Cardiac septum (tissue), 1 donor: ENCODE results near the gene LINGO1. TPM values are rescaled to one million over a fixed set of nuclear protein-coding genes. Genes with fewer than 3 reads are reported as not detected.

Experiments used
- DNase-seq: peaks from one replicate; pipeline ENCODE4 v3.0.0-alpha.2; 2020; ENCODE audit warnings: low spot score
- intact Hi-C: fragments of 100-400 bp; cut with DNase I; formaldehyde crosslinking; loops from one replicate; pipeline ENCODE4 v1.14.0; 2022
- total RNA-seq: library from RNA; stranded (reverse); fragmentation: NEBNext Ultra II Directional; extraction: Animal tissue kit (Norgen Biotek cat#: 25700); gene quantifications from one replicate; pipeline ENCODE4 v1.2.1, GENCODE V29; 2021
- donor health status: DM: no; HTN: no; CAD: no.

The LINGO1 gene
- total RNA-seq, 1 donor from 2014 or later, result 3.0 TPM

DNA sequence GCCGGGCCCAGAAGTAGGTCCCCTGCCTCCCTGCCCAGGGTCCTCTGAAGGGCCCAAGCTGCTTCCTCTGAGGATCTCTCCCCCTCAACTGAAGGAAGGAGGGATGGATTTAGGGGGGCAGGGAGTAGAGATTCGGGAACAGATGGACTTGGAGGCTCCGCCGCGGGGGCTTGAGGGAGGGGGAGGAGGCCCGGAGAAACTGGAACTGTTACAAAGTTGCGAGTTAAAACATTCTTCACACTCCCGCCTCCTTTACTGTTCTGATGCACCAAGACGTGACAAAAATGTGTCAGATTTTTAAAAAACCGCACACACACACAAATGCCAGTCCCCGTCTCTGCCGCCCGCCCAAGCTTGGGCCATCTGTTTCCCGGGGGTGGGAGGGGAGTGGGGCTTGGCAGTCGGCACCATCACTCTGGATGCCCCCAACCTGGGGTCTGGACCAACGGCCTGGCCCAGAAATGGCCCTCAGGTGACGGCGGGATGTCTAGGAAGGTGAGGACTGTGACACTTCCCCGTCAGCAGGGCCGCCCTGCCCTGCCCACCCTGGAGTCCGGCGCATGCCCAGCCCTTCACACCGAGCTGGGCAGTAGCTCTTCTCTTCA is 25.0 kb upstream of the LINGO1 start:
- intact Hi-C loops, result no loop called here
- DNase-seq, result no peak

DNA sequence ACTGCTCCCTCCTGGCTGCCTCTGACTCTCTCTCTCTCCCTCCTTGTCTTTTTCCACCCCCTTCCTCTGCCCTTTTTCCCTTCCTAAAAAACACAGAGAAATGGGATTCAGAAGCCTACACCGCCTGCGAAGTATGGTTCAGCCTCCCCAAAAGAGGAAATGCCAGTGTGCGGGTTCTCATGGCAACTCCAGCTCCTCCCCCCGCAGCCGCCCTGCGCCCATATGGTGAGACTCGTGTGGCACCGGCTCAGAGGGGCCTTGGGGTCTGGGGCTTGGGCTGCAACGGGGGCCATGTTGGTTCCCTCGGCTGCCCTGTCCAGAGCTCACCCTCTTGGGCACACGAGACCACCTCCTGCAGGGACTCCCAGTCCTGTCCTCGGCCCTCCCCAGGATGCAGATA is 23.6 kb upstream of the LINGO1 start:
- intact Hi-C loops, result no loop called here
- no peak for DNase-seq

- no peak for DNase-seq
- intact Hi-C loops, result no loop called here
Observed at GRCh38 chr15:77654975-77655374, 22.3 kb upstream of the LINGO1 start.

DNA sequence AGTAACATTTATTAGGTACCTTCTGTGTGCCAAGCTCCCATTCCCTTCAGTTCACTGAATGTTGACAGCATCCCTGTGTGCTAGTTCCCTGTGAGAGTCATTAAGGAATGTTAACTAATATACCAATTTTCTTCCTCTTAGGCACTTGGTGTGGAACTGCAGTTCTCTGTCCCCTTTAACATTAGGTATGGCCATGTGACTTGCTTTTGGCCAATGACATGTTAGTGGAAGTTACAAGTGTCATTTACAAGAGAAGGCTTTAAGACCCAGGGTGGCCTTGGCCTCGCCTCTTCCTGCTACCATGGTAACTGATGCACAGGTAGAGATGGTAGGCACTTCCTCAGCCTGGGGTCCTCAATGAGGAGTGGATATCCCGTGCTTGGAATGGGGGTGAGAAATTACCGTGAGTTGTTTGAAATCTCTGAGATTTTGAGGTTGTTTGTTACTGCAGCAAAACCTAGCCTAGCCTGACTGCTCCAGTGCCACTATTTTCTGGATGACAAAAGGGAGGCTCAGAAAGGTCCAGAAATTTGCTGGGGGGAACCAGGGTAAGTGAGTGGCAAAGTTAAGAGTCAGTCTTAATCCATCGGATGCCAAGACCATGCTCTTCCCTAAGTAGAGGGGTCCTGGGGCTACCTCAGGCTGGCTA is 21.2 kb upstream of the LINGO1 start:
- intact Hi-C loops, result no loop called here
- DNase-seq, result no peak

DNA sequence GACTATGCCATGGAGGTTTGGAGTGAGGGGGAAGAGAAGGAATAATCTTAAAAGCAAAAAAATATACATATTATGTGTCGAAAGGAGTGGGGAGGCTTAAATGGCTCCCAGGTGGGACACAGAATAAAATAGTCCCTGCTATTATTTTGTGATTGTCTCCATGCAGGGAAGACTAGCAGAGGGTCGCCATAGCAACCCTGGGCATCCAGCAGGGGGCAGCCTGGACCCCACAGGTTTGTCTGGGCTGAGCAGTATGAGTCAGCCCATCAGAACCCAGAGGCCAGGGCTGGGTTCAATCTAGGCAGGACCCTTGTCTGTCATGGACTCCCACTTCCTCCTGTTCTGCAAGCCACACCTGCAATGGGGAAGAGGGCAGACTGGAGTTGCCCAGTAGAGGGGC is 17.6 kb upstream of the LINGO1 start:
- DNase-seq, result no peak
- intact Hi-C loops, result no loop called here

GRCh38 chr15:77649610-77650009 is 16.9 kb upstream of the LINGO1 start:
- intact Hi-C loops, result no loop called here
- DNase-seq, result no peak

DNA sequence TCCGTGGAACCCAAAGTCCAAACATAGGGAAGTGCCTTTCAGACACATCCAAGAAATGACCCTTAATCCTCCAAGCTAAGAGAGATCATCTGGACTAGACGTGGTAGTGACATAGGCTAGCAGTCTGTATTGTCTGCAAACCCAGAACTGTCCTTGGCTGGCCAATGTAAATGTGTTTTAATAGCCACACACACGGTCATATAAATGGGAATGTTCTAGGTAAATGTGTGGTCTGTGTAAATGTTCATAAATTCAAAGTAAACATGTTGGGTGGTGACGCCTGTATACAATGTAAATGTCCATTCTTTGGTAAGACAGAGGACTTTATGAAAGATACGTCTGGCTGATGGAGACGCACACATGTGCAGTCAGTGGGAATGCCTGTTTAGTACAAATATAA is 16.3 kb upstream of the LINGO1 start:
- no peak for DNase-seq
- intact Hi-C loops, result no loop called here

GRCh38 chr15:77647961-77648360 is 15.2 kb upstream of the LINGO1 start:
- no peak for DNase-seq
- intact Hi-C loops, result no loop called here

GRCh38 chr15:77646104-77646694 is 13.5 kb upstream of the LINGO1 start:
- intact Hi-C loops, result no loop called here

DNA sequence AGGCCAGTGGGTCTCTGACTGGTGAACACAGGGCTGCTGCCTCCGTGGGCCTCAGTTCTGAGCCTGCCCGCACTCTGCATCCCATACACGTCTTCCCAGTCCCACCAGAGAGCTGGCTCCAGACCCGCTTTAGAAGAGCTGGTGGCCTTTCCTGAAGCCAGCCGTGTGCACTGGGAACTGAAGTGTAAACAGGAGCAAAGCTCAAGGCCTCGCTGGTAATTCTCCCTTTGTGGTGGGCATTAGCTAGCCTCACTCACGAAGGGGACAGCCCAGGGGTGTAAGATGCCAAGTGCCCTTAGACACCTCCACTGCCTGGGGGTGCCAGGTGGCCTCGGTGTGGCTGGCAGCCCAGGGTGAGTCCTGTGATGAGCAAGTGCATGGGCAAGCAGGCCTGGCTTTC is 12.9 kb upstream of the LINGO1 start:
- no peak for DNase-seq
- intact Hi-C loops, result no loop called here

More at GRCh38 chr15:77646104-77646694, 13.5 kb upstream of the LINGO1 start:
- DNase-seq, result no peak

DNA sequence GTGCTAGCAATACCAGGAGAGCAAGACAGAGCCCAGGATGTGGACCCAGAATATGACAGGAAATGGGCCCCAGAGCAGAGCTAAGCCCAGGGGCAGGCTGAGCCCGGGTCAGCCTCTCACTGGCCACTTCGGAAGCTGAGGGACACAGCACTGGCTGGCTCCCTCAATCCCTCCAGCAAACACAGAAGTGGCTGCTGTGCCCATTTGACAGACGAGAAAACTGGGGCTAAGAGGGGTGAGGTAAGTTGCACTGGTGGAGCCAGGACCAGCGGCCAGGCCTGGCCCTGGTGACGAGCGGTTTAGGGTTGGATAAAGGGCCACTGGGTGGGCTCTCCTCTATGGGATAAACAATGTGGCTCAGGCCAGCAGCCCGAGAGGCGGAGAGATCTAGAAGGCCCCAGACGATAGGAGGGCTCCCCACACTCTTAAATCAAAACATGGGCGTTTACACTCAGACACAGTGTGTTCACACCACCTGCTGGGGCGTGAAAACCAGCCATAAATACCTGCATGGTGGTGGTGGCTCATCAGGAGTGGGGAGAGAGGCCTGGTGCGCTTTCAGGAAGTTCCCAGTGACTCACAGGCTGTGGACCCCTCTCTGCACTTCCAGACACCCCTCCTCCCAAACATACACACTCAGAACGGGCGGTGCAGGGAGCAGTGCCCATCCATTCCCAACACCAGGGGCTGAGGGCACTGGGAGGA is 12.0 kb upstream of the LINGO1 start:
- DNase-seq, result no peak
- intact Hi-C loops, result no loop called here

DNA sequence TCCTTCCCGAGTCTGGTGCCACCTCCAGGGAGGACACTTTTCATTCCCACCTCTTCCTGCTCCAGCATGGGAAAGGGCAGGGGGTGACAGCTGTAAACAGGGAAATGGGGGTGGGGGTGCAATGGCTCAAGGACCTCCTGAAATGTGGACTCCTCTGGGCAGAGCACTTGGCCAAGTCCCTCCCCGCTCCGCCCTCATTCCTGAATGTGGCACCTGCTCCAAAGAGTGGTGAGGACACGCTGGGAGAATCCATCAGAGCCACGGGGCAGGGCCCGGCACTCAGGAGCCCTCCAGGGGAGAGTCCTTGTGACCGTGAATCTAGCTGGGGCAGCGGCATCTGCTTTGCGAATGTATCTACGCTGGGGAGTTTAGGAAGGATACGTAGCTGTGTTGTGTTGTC is 11.1 kb upstream of the LINGO1 start:
- intact Hi-C loops, result no loop called here

DNA sequence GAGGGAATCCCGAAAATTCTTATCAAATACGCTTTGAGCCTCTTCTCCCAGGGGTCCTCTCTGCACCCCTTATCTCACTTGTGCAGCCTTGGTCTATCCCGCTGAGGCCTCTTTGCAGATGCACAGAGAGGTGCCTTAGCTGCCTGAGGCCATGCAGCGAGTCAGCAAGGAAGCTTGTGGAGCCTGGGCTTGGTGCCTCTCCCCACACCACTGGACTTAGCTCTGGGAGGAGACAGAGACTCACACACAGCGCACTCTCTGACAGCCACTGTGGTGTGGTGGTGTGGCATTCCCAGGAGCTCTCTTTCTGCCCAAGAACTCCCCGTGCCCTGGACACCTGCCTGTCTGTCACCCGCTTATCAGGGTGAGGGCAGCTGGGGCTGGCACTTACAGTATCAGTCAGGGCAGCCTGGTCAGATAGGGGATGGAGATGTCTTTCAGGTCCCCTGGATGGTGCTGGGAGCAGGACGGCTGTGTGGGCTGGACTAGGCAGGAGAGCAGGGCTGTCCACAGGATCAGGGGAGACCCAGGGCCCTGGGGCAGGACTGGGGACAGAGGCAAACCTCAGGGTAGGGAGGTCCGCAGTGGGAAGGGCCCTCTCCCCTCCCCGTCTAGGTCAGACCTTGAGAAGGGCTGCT is 10.2 kb upstream of the LINGO1 start:
- intact Hi-C loops, result no loop called here

More for the DNA sequence above, 11.1 kb upstream of the LINGO1 start:
- DNase-seq, result no peak

GRCh38 chr15:77641999-77642398 is 9.3 kb upstream of the LINGO1 start:
- intact Hi-C loops, result no loop called here
- no peak for DNase-seq

More for the DNA sequence above, 10.2 kb upstream of the LINGO1 start:
- DNase-seq, result no peak

DNA sequence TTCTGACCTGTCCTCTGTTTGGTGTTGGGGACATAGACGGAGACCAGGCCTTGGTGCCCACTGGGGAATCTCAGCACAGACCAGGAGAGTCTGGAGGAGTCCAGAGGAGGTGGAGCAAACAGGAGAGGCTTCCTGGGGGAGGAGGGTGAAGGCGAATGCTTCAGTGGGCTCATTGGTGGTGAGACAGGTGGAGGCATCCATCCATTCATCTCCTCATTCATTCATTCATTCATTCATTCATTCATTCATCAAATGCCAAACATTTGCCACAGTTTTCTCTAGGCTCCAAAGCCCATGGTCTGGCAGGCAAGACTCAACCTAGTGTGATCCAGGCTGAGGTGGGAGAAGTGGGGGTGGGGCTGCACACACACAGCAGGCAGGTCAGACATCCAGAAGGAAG is 7.9 kb upstream of the LINGO1 start:
- intact Hi-C loops, result no loop called here
- no peak for DNase-seq

DNA sequence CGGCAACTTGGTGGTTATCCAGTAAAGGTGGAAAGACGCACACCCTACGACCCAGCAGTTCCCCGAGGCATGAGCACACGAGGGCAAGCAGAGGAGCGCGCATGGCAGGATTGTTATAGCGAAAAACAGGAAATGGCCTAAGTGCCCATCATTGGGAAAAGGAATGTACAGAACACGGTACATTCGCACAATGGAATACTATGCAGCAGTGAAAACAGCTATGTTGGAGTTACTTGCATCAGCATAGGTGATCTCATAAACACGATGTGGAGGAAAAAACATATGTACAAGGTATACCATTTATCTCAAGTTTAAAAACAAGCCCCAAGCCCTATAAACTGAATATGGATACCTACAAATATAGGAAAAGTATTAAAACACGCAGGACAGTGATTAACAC is 6.7 kb upstream of the LINGO1 start:
- intact Hi-C loops, result no loop called here
- DNase-seq, result no peak

- no peak for DNase-seq
Observed at GRCh38 chr15:77637851-77638692, 5.4 kb upstream of the LINGO1 start.

DNA sequence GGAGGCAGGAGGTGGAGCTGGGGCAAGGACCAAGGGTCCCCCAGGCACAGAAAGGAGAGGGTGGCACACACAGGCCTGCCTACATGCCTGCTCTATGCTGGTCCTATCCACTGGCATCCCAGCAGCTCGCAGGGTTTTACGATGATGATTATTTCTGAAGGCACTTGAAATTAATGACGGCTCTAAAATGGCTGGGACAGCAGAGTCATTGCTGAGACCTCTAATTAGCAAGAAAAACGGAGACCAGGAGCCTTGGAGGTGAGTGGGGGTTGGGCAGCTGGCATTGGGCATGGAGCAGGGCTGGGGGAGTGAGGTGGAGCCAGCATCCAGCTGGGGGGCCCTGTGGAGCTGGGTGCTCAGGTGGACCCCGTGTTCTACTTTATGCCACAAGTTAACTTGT is 3.5 kb upstream of the LINGO1 start:
- intact Hi-C loops, result no loop called here
- no peak for DNase-seq

More at GRCh38 chr15:77637851-77638692, 5.4 kb upstream of the LINGO1 start:
- intact Hi-C loops, result no loop called here

DNA sequence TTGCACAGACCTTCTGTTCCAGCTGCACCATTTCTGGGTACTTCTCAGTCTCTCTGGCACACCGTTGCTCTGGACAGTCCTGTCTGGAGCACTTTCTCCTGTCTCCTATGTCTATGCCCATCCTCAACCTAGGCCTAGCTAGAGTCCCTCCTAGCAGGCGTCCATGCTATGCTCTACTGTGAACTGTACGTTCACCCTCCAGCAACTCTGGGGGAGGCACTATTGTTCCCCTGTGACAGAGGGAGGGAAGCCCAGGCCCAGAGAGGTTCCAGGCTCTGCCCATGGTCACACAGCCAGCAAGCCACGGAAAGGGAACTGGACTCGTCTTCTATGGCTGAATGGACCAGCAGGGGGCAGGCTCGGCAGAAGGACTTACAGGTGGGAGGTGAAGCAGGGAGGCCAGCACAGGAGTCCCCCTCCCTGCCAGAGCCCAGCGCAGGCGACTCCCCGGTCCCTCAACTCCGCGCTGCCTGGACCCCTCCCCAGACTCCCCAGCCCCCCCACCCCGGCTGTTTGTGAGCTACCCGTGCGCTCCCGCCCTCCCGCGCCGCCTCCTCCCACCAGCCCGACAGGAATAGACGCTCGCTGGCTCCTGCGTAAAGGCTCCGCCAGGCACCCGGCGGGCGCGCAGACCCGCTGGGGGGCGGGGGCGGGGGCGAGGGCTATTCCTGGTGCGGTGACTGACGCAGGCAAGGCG is 1.7 kb upstream of the LINGO1 start:
- intact Hi-C loops, result loop anchor here (1.0 to 5.0 kb wide), 3 partner anchors 187 to 517 kb away; no protein-coding TSS in a partner anchor
- no peak for DNase-seq
